Spinal cord (tissue), 10 donors: Measurements from ENCODE around the gene RAB9A. TPM values are rescaled to one million over a fixed set of nuclear protein-coding genes. Genes with fewer than 3 reads are reported as not detected.
"Not testable (repeated sequence)": the region's sequence is repeated elsewhere in the genome, so short reads cannot be mapped to it uniquely, and the experiment has no call there.

Experiments used
- DNase-seq, 6 donors: peaks; one replicate each; pipeline versions ENCODE4 v3.0.0 to v3.0.0-alpha.2; 2013 to 2015; ENCODE audit warnings: low spot score in 6 of 6, low read depth in 4 of 6
- H3K27ac ChIP-seq: one replicate; pipeline ENCODE4 v1.5.1; 2013; ENCODE audit warnings: low read depth, low read length, control low read depth
- H3K27me3 ChIP-seq: one replicate; pipeline ENCODE4 v1.6.1; 2013; ENCODE audit warnings: low read length; ENCODE audit not compliant: control insufficient read depth, insufficient read depth
- H3K36me3 ChIP-seq: one replicate; pipeline ENCODE4 v1.6.1; 2013; ENCODE audit warnings: low read length; ENCODE audit not compliant: control insufficient read depth, insufficient read depth
- H3K4me1 ChIP-seq: one replicate; pipeline ENCODE4 v1.6.1; 2013; ENCODE audit warnings: low read length; ENCODE audit not compliant: control insufficient read depth, insufficient read depth
- H3K4me3 ChIP-seq: one replicate; pipeline ENCODE4 v1.5.1; 2013; ENCODE audit warnings: low read depth, low read length, control low read depth
- H3K9me3 ChIP-seq: one replicate; pipeline ENCODE4 v1.6.1; 2013; ENCODE audit warnings: low read length; ENCODE audit not compliant: control insufficient read depth, insufficient read depth
- WGBS: methylation state at CpG from one replicate; pipeline ENCODE4 v1.1.5; 2013; ENCODE audit warnings: missing lambda C conversion rate; ENCODE audit not compliant: insufficient coverage; 5-methylcytosine and 5-hydroxymethylcytosine counted together
- polyA plus RNA-seq, 2 donors: library from polyadenylated mRNA; unstranded; fragments of 120-200 nt; gene quantifications; one replicate each; pipeline ENCODE4 v1.2.1, GENCODE V29; 2013; ENCODE audit not compliant: insufficient read length in 2 of 2
- total RNA-seq, 2 donors: library from RNA; depleted of rRNA in 1 of 2; stranded (reverse); fragments of 120-200 nt in 1 of 2; fragments of >200 nt in 1 of 2; gene quantifications; one replicate each; pipeline versions ENCODE4 v1.2.3 to v1.2.4, GENCODE V29; 2013 to 2014
- donor health status: healthy.

RAB9A gene
- total and polyA plus RNA-seq, 4 donors: 34.9 to 63.4 (median 44.4) TPM

GRCh38 chrX:13666836-13667235 lies 22.1 kb upstream of the RAB9A start:
- peak in 3 of 6 donors; percentile 44 to 63 (median 59) for DNase-seq
- H3K27me3 ChIP-seq: peaks cover 39% of the 10 kb centered on the region
- WGBS: no CpG with 5 or more reads among the region's 3 CpGs
- H3K4me3 ChIP-seq: no peak overlapping the region
- H3K27ac ChIP-seq: peak overlapping the region; percentile 33
- no peaks in the 10 kb centered on the region for H3K9me3 ChIP-seq
- no peaks in the 10 kb centered on the region for H3K36me3 ChIP-seq
- H3K4me1 ChIP-seq: peaks cover 6% of the 10 kb centered on the region

- H3K27ac ChIP-seq: no peak overlapping the region
- peaks cover 32% of the 10 kb centered on the region for H3K27me3 ChIP-seq
- no peak overlapping the region for H3K4me3 ChIP-seq
These were observed 21.0 kb upstream of the RAB9A start for GRCh38 chrX:13667919-13668318.

GRCh38 chrX:13669246-13669737 lies 19.6 kb upstream of the RAB9A start:
- no peaks in the 10 kb centered on the region for H3K9me3 ChIP-seq
- H3K4me1 ChIP-seq: peaks cover 6% of the 10 kb centered on the region
- no peak overlapping the region for H3K4me3 ChIP-seq
- H3K36me3 ChIP-seq: no peaks in the 10 kb centered on the region
- no peak overlapping the region for H3K27ac ChIP-seq
- H3K27me3 ChIP-seq: peaks cover 26% of the 10 kb centered on the region
- 60% methylated on average over 4 of the region's 9 CpGs for WGBS
- DNase-seq: no peak

More at GRCh38 chrX:13667919-13668318, 21.0 kb upstream of the RAB9A start:
- no peaks in the 10 kb centered on the region for H3K36me3 ChIP-seq
- no peak for DNase-seq
- no peaks in the 10 kb centered on the region for H3K9me3 ChIP-seq
- H3K4me1 ChIP-seq: peaks cover 6% of the 10 kb centered on the region

- H3K4me3 ChIP-seq, H3K27ac ChIP-seq, H3K9me3 ChIP-seq, H3K36me3 ChIP-seq, DNase-seq, H3K4me1 ChIP-seq: not testable (repeated sequence)
- 94% methylated on average over 4 of the region's 8 CpGs for WGBS
- peaks cover 25% of the 10 kb centered on the region for H3K27me3 ChIP-seq
These were observed 19.2 kb upstream of the RAB9A start for GRCh38 chrX:13669755-13670154.

GRCh38 chrX:13670197-13670596 lies 18.7 kb upstream of the RAB9A start:
- no peak overlapping the region for H3K27ac ChIP-seq
- no peaks in the 10 kb centered on the region for H3K36me3 ChIP-seq
- H3K9me3 ChIP-seq: no peaks in the 10 kb centered on the region
- peaks cover 23% of the 10 kb centered on the region for H3K27me3 ChIP-seq
- 89% methylated on average over 5 of the region's 5 CpGs for WGBS
- H3K4me1 ChIP-seq: peaks cover 6% of the 10 kb centered on the region
- DNase-seq: no peak
- no peak overlapping the region for H3K4me3 ChIP-seq

GRCh38 chrX:13673016-13673415 lies 15.9 kb upstream of the RAB9A start:
- Histone ChIP-seq H3K9me3 (no peaks in the 10 kb centered on the region), H3K4me3 (no peak overlapping the region), H3K27me3 (peaks cover 15% of the 10 kb centered on the region), H3K4me1 (no peaks in the 10 kb centered on the region), H3K36me3 (no peaks in the 10 kb centered on the region), H3K27ac (no peak overlapping the region)
- no peak for DNase-seq

GRCh38 chrX:13676885-13677284 lies 12.0 kb upstream of the RAB9A start:
- Histone ChIP-seq H3K4me3 (no peak overlapping the region), H3K27ac (no peak overlapping the region), H3K9me3 (no peaks in the 10 kb centered on the region), H3K36me3 (no peaks in the 10 kb centered on the region), H3K27me3 (peaks cover 10% of the 10 kb centered on the region), H3K4me1 (no peaks in the 10 kb centered on the region)
- no peak for DNase-seq

- not testable (repeated sequence) for H3K9me3 ChIP-seq, H3K4me1 ChIP-seq, DNase-seq, H3K36me3 ChIP-seq, H3K27ac ChIP-seq, H3K4me3 ChIP-seq
- 71% methylated on average over 1 of the region's 4 CpGs for WGBS
- H3K27me3 ChIP-seq: peaks cover 12% of the 10 kb centered on the region
These were observed 9.2 kb upstream of the RAB9A start for GRCh38 chrX:13679700-13680099.

- no peak overlapping the region for H3K4me3 ChIP-seq
- no peak for DNase-seq
- H3K27me3 ChIP-seq: peaks cover 17% of the 10 kb centered on the region
- WGBS: no CpG with 5 or more reads among the region's 7 CpGs
- no peaks in the 10 kb centered on the region for H3K4me1 ChIP-seq
- H3K9me3 ChIP-seq: no peaks in the 10 kb centered on the region
- H3K27ac ChIP-seq: no peak overlapping the region
- H3K36me3 ChIP-seq: no peaks in the 10 kb centered on the region
These were observed 7.3 kb upstream of the RAB9A start for GRCh38 chrX:13681595-13681994.

GRCh38 chrX:13684361-13684760 lies 4.6 kb upstream of the RAB9A start:
- WGBS: 73% methylated on average over 3 of the region's 4 CpGs
- peaks cover 2% of the 10 kb centered on the region for H3K4me1 ChIP-seq
- no peaks in the 10 kb centered on the region for H3K36me3 ChIP-seq
- H3K27ac ChIP-seq: no peak overlapping the region
- no peak for DNase-seq
- H3K9me3 ChIP-seq: no peaks in the 10 kb centered on the region
- peaks cover 33% of the 10 kb centered on the region for H3K27me3 ChIP-seq
- no peak overlapping the region for H3K4me3 ChIP-seq
